GM21717 (cell line): ENCODE measurements around the gene OR2G6.
A peak's percentile ranks its signal among the peaks of the same experiment; 100 is the strongest.
"Not testable (repeated sequence)": the region's sequence is repeated elsewhere in the genome, so short reads cannot be mapped to it uniquely, and the experiment has no call there.

Experiments used
- ATAC-seq: cut with Tn5 transposase; IDR thresholded peaks from one replicate; pipeline ENCODE4 v1.9.1; 2021; ENCODE audit warnings: mild to moderate bottlenecking, moderate library complexity; ENCODE audit not compliant: unreplicated experiment

OR2G6 gene

GRCh38 chr1:248507773-248508172 is at the start of gene OR2G6:
Gene OR2G6 (plus strand): TSS chr1:248508073. CDS start chr1:248521647, 13,574 bp downstream.
- not testable (repeated sequence) for ATAC-seq

GRCh38 chr1:248459117-248459516 is 48.8 kb upstream of the OR2G6 start:
- ATAC-seq: not testable (repeated sequence)

- ATAC-seq: no peak
These were observed 36.7 kb upstream of the OR2G6 start for GRCh38 chr1:248471154-248471553.

DNA sequence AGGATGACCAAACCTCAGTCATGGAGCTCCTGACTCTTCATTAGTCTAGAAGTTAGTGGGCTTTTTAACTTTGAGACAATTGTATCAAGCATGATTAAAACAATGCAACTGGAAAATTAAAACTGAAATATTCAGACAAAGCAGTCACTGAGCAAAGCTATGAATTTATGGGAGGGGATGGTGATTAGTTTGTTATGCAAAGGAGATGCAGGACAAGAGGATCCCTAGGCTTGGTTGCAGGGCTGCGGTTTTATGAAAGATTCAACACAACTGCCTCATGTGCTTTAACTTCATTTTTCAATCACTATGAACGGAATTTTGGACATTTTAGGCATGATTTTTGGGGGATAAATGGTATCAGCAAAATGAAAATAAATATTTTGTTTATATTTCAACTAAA is 35.8 kb upstream of the OR2G6 start:
- ATAC-seq: not testable (repeated sequence)

GRCh38 chr1:248473051-248473450 is 34.8 kb upstream of the OR2G6 start, which contains the start of gene OR2T3:
Gene OR2T3 (plus strand): TSS chr1:248473351. CDS start chr1:248473351, 0 bp downstream.
- not testable (repeated sequence) for ATAC-seq

DNA sequence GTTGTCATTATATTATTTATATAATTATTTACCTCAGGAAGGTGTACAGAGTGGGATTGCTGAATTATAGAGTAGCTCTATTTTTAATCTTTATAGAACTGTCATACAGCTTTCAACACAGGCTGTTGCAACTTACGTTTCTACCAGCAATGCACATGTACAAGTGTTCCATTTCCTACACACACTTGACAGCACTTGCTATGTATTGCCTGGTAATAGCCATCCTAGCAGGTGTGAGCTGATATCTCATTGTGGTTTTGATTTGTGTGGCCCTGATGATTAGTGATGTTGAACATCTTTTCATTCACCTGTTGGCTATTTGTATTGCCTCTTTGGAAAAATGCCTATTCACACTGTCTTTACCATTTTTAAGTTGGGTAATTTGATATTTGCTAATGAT is 32.2 kb upstream of the OR2G6 start:
- ATAC-seq: not testable (repeated sequence)

DNA sequence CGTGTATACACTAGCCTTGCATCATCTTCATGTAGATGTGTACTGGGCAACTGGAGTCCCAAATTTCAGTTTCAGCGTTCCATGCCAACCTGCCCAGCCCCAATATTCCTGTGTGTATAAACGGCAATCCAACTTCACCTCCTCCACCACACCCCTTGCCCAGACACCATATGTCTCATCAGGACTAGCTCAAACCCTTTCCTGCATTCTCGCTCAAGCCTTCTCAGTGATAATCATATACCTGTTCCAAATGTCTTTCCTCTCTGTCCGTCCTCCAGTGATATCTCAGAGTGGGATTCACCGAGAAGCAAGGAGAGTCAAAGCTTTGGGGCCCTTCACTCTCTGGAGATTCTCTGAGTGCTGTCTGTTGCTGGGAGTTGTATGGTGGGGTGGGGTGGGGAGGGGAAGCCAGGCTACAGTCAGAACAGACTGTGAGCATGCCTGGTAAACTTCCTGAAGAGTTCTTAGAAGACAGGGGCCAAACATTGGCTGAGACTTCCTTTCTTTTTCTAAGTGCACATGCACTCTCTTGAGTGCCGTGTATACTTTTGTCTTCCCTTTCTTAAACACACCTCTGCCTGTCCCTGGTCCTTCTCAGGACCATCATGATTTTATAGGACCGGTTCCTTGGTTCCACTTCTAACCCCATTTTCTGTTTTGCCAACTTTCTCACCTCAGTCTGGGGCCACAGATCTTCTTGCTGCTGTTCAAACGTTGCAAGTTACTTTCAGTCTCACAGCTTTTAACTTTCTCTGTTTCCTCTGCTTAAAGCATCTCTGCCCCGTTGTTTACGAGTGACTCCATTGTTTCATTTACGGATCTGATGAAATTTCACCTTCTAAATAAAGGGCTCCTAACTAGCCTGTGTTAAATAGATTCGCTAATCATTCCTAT is 25.9 kb upstream of the OR2G6 start:
- peak; percentile 87 for ATAC-seq

GRCh38 chr1:248488289-248488688 is 19.6 kb upstream of the OR2G6 start, which contains the start of gene OR2T5:
Gene OR2T5 (plus strand): TSS chr1:248488589. CDS start chr1:248488589, 0 bp downstream.
- ATAC-seq: not testable (repeated sequence)

- not testable (repeated sequence) for ATAC-seq
These were observed 11.2 kb upstream of the OR2G6 start for GRCh38 chr1:248496661-248497060.

DNA sequence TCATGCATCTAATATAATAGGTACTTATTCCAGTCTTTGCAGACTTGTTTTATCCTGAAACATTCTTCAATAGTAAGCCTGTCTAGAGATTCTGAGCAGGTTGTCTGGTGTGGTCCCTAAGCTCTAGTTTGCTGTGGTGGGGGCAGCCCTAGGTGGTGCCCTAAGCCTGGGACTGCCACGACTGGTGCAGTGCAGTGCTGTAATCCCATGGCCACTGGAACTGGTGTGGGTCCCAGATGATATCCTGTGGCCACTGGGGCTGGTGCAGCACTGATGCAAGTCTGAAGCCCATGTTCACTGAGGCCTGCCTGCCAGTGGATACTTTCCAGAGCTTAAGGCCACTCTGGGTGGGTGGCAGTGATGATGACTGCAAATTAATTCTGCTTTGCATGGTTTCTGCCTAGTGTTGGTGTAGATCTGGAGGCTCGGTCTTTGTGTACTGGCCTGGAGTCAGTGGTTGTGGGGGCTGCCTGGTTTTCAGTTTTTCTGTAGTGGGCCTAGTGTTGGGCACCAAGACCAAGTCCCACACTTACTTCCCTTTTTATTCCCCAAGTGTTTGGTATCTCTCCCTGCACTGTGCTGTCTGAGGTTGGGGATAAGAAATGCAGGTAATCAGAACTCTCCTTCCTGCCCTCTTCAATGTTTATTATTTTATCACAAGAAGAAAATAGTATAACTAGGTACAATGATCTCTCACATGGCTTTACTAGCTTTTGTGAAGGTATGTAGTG is 7.4 kb upstream of the OR2G6 start:
- not testable (repeated sequence) for ATAC-seq

DNA sequence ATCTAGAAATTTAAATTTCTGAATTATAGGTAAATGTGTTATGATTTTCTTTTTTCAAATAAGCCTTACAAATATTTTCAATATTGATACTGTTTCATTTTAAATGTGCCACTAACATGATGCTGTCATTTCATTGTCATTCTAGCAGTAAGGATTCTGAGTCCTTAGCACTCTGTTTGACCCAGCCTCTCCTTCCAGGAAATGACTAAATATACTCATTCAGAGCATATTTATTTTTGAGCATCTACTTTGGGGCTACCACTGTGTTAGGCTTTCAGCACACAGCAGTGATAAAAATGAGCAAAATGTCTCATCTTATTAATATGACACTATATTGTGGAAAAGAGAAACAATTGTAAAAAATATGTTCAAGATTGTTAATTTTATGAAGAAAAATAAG is 2.3 kb downstream of the OR2G6 start:
- not testable (repeated sequence) for ATAC-seq

DNA sequence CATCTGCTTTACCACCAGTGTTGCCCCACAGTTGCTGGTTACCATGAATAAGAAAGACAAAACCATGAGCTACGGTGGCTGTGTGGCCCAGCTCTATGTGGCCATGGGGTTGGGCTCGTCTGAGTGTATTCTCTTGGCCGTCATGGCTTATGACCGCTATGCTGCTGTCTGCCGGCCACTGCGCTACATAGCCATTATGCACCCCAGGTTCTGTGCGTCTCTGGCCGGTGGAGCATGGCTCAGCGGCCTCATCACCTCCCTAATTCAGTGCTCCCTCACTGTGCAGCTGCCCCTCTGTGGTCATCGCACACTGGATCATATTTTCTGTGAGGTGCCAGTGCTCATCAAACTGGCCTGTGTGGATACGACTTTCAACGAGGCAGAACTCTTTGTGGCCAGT is 14.0 kb downstream of the OR2G6 start:
- no peak for ATAC-seq

DNA sequence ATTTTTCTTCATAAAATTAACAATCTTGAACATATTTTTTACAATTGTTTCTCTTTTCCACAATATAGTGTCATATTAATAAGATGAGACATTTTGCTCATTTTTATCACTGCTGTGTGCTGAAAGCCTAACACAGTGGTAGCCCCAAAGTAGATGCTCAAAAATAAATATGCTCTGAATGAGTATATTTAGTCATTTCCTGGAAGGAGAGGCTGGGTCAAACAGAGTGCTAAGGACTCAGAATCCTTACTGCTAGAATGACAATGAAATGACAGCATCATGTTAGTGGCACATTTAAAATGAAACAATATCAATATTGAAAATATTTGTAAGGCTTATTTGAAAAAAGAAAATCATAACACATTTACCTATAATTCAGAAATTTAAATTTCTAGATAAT is 29.6 kb downstream of the OR2G6 start:
- not testable (repeated sequence) for ATAC-seq

DNA sequence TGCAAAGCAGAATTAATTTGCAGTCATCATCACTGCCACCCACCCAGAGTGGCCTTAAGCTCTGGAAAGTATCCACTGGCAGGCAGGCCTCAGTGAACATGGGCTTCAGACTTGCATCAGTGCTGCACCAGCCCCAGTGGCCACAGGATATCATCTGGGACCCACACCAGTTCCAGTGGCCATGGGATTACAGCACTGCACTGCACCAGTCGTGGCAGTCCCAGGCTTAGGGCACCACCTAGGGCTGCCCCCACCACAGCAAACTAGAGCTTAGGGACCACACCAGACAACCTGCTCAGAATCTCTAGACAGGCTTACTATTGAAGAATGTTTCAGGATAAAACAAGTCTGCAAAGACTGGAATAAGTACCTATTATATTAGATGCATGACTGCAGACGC is 39.5 kb downstream of the OR2G6 start:
- not testable (repeated sequence) for ATAC-seq

- ATAC-seq: not testable (repeated sequence)
These were observed 43.2 kb downstream of the OR2G6 start for GRCh38 chr1:248551027-248551426.

- ATAC-seq: not testable (repeated sequence)
These were observed 54.8 kb downstream of the OR2G6 start, which contains the start of gene OR2T29 for GRCh38 chr1:248562672-248563071. Gene OR2T29 (minus strand): TSS chr1:248562772. CDS start chr1:248559491, 3,281 bp downstream.

- peak; percentile 61 for ATAC-seq
These were observed 57.9 kb downstream of the OR2G6 start for GRCh38 chr1:248565530-248566373.

DNA sequence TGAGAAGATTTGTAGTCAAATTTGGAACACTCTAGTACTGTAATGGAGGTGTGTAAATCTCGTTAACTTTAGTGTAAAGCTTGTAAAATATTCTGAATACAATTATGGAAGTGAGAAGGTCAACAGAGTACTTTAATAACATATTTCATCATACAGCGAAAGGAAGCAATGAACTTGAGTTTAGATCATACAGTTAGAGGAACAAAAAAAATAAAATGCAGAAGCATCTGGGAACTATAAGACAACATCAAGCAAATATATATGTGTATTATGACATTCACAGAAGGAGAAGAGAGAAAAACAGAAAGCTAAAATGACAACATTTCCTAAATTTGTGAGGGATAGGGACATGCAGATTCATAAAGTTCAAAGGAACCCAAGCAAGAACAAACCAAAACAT is 61.2 kb downstream of the OR2G6 start:
- ATAC-seq: not testable (repeated sequence)

GRCh38 chr1:248570811-248571210 is 62.9 kb downstream of the OR2G6 start:
- not testable (repeated sequence) for ATAC-seq

GRCh38 chr1:248572049-248572448 is 64.2 kb downstream of the OR2G6 start:
- ATAC-seq: not testable (repeated sequence)
